ENCODE data around the gene SMO. TPM values are rescaled to one million over a fixed set of nuclear protein-coding genes. Genes with fewer than 3 reads are reported as not detected.

SMO gene
- total RNA-seq, 1 donor from 2014 or later: 22.1 TPM

DNA sequence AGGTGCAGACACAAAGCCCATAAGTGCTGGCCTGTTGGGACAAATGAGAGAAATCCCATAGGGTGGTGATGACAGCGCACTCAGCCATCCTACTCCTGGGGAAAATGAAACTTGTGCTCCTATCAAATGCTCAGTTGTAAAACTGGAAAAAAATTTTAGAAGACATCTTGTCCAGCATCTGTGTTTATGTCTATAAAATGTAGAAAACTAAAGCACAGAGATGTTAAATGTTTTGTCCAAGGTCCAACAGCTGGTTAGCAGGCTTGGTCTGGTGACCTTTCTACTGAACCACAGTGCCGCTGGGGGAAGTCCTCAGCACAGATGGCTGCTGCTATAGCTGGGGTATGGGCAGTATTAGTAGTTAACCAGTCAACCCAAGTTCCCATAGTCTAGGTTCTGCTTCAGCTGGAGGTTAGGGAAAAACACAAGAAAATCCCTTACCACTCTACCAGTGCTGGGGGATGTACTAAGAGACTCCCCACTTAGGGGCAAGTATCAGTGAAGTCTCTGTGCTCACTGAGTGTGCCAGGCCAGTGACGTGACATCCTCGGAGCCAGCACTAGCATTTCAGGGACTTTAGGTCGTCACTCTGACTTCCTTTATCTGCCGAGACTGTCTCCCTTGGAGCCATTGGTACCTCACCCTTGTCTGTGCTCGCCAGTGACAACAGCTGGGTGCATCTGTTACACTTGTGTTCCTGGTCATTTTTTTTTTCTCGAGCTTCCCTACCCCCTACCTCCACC lies 42.0 kb upstream of the SMO start:
- intact Hi-C loops (cut with DNase I): no loop called here
- H3K27ac ChIP-seq: no peak overlapping the region
- no peak for DNase-seq (ENCODE audit: extremely low spot score in 2 of 2)
- H3K4me3 ChIP-seq: no peak overlapping the region
- TF ChIP-seq, protein P1, sequence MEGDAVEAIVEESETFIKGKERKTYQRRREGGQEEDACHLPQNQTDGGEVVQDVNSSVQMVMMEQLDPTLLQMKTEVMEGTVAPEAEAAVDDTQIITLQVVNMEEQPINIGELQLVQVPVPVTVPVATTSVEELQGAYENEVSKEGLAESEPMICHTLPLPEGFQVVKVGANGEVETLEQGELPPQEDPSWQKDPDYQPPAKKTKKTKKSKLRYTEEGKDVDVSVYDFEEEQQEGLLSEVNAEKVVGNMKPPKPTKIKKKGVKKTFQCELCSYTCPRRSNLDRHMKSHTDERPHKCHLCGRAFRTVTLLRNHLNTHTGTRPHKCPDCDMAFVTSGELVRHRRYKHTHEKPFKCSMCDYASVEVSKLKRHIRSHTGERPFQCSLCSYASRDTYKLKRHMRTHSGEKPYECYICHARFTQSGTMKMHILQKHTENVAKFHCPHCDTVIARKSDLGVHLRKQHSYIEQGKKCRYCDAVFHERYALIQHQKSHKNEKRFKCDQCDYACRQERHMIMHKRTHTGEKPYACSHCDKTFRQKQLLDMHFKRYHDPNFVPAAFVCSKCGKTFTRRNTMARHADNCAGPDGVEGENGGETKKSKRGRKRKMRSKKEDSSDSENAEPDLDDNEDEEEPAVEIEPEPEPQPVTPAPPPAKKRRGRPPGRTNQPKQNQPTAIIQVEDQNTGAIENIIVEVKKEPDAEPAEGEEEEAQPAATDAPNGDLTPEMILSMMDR (IDR thresholded peaks at IDR 0.05): no peak
- TF ChIP-seq POLR2A (IDR thresholded peaks at IDR 0.05) (no peak), POLR2AphosphoS5 (IDR thresholded peaks at IDR 0.05; ENCODE audit: insufficient read depth in 1 of 2, low read depth in 1 of 2) (no peak)
- H3K27me3 ChIP-seq: no peaks in the 10 kb centered on the region
- H3K4me1 ChIP-seq: peaks cover 21% of the 10 kb centered on the region
- H3K9me3 ChIP-seq: no peaks in the 10 kb centered on the region
- H3K36me3 ChIP-seq: no peaks in the 10 kb centered on the region

DNA sequence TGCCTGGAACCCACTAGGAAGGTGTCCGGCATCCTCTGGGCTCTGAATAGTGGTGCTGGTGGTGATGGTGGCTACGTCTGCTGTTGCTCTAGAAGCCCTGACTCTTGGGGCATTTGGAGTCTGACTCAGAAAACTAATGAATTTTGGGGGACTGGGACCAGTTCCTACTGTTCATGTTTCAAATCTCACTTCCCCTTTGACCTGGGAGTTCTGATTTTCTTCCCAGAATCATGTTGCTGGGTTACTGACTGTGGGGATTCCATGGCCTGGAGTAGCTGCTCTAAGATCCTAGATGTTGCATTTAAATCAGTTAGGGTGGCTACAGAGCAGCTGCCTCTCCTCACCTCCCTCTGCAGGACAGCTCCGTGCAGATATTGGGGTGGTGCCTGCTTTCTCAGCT lies 40.7 kb upstream of the SMO start:
- Histone ChIP-seq H3K27ac (no peak overlapping the region), H3K4me1 (peaks cover 21% of the 10 kb centered on the region), H3K4me3 (no peak overlapping the region), H3K36me3 (no peaks in the 10 kb centered on the region), H3K9me3 (no peaks in the 10 kb centered on the region), H3K27me3 (no peaks in the 10 kb centered on the region)
- TF ChIP-seq, protein P1 (IDR thresholded peaks at IDR 0.05): no peak
- TF ChIP-seq POLR2A (IDR thresholded peaks at IDR 0.05): no peak
- TF ChIP-seq POLR2AphosphoS5 (IDR thresholded peaks at IDR 0.05; ENCODE audit: insufficient read depth in 1 of 2, low read depth in 1 of 2): no peak
- intact Hi-C loops (cut with DNase I): no loop called here
- DNase-seq (ENCODE audit: extremely low spot score in 2 of 2): no peak

DNA sequence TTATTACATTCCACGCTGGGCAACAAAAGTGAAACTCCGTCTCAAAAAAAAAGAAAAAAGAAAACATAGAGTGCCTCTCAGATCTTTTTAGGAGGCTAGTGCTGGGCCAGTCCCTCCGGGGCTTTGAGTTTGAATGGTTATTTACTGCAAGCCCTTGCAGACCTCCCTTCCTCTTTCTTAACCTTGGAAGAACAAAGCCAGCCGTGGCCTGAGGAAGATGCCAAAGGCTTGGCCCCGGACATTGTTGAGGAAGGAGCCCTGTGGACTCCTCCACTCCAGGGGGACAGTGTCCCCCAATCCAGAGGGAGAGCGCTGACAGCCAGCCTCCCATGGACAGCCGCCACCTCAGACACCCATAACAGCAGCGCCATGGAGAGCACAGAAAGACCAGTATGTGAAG lies 38.9 kb upstream of the SMO start:
- H3K4me3 ChIP-seq: no peak overlapping the region
- no peaks in the 10 kb centered on the region for H3K36me3 ChIP-seq
- no peaks in the 10 kb centered on the region for H3K27me3 ChIP-seq
- H3K9me3 ChIP-seq: no peaks in the 10 kb centered on the region
- H3K27ac ChIP-seq: no peak overlapping the region
- intact Hi-C loops (cut with DNase I): no loop called here
- no peak for DNase-seq (ENCODE audit: extremely low spot score in 2 of 2)
- H3K4me1 ChIP-seq: peaks cover 14% of the 10 kb centered on the region
- no peak for TF ChIP-seq POLR2AphosphoS5 (IDR thresholded peaks at IDR 0.05; ENCODE audit: insufficient read depth in 1 of 2, low read depth in 1 of 2)
- TF ChIP-seq, protein P1 (IDR thresholded peaks at IDR 0.05): no peak
- TF ChIP-seq POLR2A (IDR thresholded peaks at IDR 0.05): no peak

DNA sequence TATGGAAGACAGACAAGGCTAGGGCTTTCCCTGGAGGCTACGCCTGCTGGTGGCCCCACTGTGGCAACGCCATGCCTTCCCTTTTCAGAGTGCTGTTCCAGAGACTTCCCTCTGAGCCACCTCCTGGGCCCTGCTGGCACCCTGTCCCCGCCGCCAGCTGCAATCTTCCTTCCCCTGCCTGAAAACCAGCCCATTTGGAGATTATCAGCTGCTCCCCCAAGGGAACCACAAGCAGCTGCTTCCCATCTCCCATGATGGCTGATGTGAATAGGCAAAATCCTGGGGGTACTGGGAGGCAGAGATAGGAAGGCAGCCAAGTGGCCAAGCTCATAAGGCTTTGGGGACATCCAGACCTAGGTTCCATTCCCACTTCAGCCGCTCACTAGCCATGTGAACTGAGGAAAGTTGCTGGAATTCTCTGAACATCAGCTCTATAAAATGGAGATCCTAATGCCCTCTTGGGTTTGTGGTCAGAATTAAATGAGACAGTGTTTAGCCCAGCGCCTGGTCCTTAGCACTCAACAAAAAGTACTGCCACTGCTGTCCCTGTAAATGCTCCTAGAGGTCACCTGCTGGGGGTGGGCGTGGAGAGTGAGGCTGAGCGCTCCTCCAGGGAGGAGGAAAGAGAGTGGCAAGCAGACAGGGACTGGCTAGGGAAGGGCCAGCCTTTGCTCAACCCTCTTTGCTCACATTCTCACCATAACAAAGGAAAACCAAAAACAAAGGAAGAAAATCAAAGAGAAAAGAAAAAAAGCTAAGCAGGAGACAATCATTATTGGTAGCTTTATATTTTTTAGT lies 38.0 kb upstream of the SMO start:
- no peak overlapping the region for H3K4me3 ChIP-seq
- H3K36me3 ChIP-seq: no peaks in the 10 kb centered on the region
- H3K27ac ChIP-seq: no peak overlapping the region
- intact Hi-C loops (cut with DNase I): no loop called here
- H3K9me3 ChIP-seq: no peaks in the 10 kb centered on the region
- DNase-seq (ENCODE audit: extremely low spot score in 2 of 2): no peak
- no peak for TF ChIP-seq POLR2A (IDR thresholded peaks at IDR 0.05)
- TF ChIP-seq POLR2AphosphoS5 (IDR thresholded peaks at IDR 0.05; ENCODE audit: insufficient read depth in 1 of 2, low read depth in 1 of 2): no peak
- TF ChIP-seq, protein P1 (IDR thresholded peaks at IDR 0.05): no peak
- peaks cover 8% of the 10 kb centered on the region for H3K4me1 ChIP-seq
- H3K27me3 ChIP-seq: no peaks in the 10 kb centered on the region

DNA sequence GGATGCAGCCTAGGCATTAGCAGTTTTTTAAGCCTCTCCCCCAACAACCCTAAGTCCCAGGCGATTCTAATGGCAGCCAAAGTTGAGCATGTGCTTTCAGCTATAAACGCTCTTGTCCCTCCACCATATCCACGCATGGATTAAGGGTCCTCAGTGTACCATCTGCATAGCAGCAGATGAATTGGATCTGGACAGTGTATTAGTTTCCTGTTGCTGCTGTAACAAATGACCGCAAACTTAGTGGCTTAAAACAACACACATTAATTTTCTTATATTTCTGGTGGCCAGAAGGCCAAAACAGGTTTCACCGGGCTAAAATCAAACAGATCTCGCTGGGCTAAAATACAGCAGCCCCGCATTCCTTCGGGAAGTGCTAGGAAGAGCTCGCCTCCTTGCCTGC lies 30.8 kb upstream of the SMO start:
- DNase-seq (ENCODE audit: extremely low spot score in 2 of 2): no peak
- no peaks in the 10 kb centered on the region for H3K9me3 ChIP-seq
- H3K27ac ChIP-seq: no peak overlapping the region
- H3K27me3 ChIP-seq: no peaks in the 10 kb centered on the region
- TF ChIP-seq POLR2AphosphoS5 (IDR thresholded peaks at IDR 0.05; ENCODE audit: insufficient read depth in 1 of 2, low read depth in 1 of 2) (no peak), POLR2A (IDR thresholded peaks at IDR 0.05) (no peak)
- TF ChIP-seq, protein P1 (IDR thresholded peaks at IDR 0.05): no peak
- no peak overlapping the region for H3K4me3 ChIP-seq
- no peaks in the 10 kb centered on the region for H3K36me3 ChIP-seq
- intact Hi-C loops (cut with DNase I): no loop called here
- no peaks in the 10 kb centered on the region for H3K4me1 ChIP-seq

Data from vagina (tissue), 2 donors.